CD8-positive, alpha-beta memory T cell (primary cell): ENCODE results near the gene ZNF334. TPM values are rescaled to one million over a fixed set of nuclear protein-coding genes. Genes with fewer than 3 reads are reported as not detected.
A peak's percentile ranks its signal among the peaks of the same experiment; 100 is the strongest.

Experiments used
- CTCF ChIA-PET: fragments of 350-600 bp; sonication (Branson Sonifier 250); formaldehyde crosslinking; loops from one replicate; lab custom pipeline; 2021; ENCODE audit warnings: antibody characterized with exemption; lab: Charles Lee
- POLR2A ChIA-PET: fragments of 350-600 bp; sonication (Branson Sonifier 250); formaldehyde crosslinking; loops from one replicate; lab custom pipeline; 2021; ENCODE audit warnings: antibody characterized with exemption; lab: Charles Lee
- DNase-seq, 5 donors: peaks; one replicate each; pipeline versions ENCODE4 v3.0.0 to v3.0.0-alpha.2; 2020 to 2022; ENCODE audit warnings: mixed read lengths in 1 of 5
- H3K27ac ChIP-seq: one replicate; pipeline ENCODE4 v1.7.0; 2013; ENCODE audit warnings: low read depth, mild to moderate bottlenecking, low read length, moderate library complexity
- H3K27me3 ChIP-seq: 2 replicates; pipeline ENCODE4 v1.7.0; 2013; ENCODE audit warnings: low read length, mild to moderate bottlenecking; ENCODE audit not compliant: insufficient read depth, poor library complexity, severe bottlenecking
- H3K36me3 ChIP-seq: 2 replicates; pipeline ENCODE4 v1.7.0; 2013; ENCODE audit warnings: mild to moderate bottlenecking, low read length, moderate library complexity; ENCODE audit not compliant: insufficient read depth
- H3K4me1 ChIP-seq: 2 replicates; pipeline ENCODE4 v1.7.0; 2013; ENCODE audit warnings: mild to moderate bottlenecking, low read length, moderate library complexity; ENCODE audit not compliant: insufficient read depth
- H3K4me3 ChIP-seq: 2 replicates; pipeline ENCODE4 v1.7.0; 2013; ENCODE audit warnings: mild to moderate bottlenecking, low read length
- H3K9me3 ChIP-seq: 2 replicates; pipeline ENCODE4 v1.7.0; 2013; ENCODE audit warnings: mild to moderate bottlenecking, low read length
- H3K27ac Mint-ChIP-seq, 8 donors: one replicate each; pipeline ENCODE4 v1.8.0; 2020 to 2021; ENCODE audit warnings: mixed read lengths in 8 of 8, mild to moderate bottlenecking in 6 of 8, inconsistent platforms in 3 of 8, moderate library complexity in 3 of 8
- H3K27me3 Mint-ChIP-seq, 2 donors: one replicate each; pipeline ENCODE4 v1.8.0; 2020 to 2021; ENCODE audit warnings: mixed read lengths in 2 of 2, mild to moderate bottlenecking in 1 of 2, moderate library complexity in 1 of 2
- H3K36me3 Mint-ChIP-seq, 3 donors: one replicate each; pipeline ENCODE4 v1.8.0; 2020 to 2021; ENCODE audit warnings: mixed read lengths in 3 of 3, inconsistent platforms in 1 of 3, mild to moderate bottlenecking in 1 of 3
- H3K4me1 Mint-ChIP-seq, 3 donors: one replicate each; pipeline ENCODE4 v1.8.0; 2020 to 2021; ENCODE audit warnings: mixed read lengths in 3 of 3, inconsistent platforms in 1 of 3, mild to moderate bottlenecking in 1 of 3
- H3K4me3 Mint-ChIP-seq, 7 donors: one replicate each; pipeline ENCODE4 v1.8.0; 2020 to 2021; ENCODE audit warnings: mixed read lengths in 7 of 7, mild to moderate bottlenecking in 6 of 7, moderate library complexity in 4 of 7, inconsistent platforms in 2 of 7
- H3K9me3 Mint-ChIP-seq, 5 donors: one replicate each; pipeline ENCODE4 v1.8.0; 2020 to 2022; ENCODE audit warnings: mixed read lengths in 5 of 5, mild to moderate bottlenecking in 3 of 5, moderate library complexity in 2 of 5, inconsistent platforms in 1 of 5
- polyA plus RNA-seq: library from polyadenylated mRNA; unstranded; fragments of 300-500 nt; fragmentation: Illumina TruSeq; gene quantifications from one replicate; pipeline ENCODE4 v1.2.3, GENCODE V29; 2021
- total RNA-seq, 2 experiments: library from RNA; stranded (reverse); gene quantifications; one replicate each; pipeline ENCODE4 v1.2.3, GENCODE V29; 2021

ZNF334 gene
- total and polyA plus RNA-seq, 3 experiments from 2014 or later = 1.3 to 1.4 TPM; not detected in 1

DNA sequence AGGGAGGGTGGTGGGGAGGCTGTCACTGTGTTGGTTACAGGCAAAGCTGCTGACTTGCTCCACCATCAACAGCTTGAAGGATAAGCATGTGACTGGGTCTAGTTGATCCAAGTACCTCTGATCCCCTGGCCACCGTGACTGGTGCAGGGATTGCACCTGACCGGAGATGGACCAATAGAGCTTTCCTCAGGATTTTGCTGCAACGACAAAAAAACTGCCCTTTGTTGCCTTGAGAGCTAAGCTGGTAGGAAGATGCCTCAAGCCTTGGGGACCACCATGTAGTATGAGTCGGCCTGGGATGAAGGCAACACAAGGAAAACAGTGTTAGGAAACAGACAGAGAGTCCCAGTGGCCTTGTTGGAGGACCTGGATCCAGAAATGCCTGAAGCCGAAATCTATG is 35.3 kb upstream of the ZNF334 start:
- Mint-ChIP-seq H3K4me1 (peaks cover 24 to 34% (median 30%) of the 10 kb centered on the region in 3 donors), H3K4me3 (no peak overlapping the region), H3K9me3 (no peaks in the 10 kb centered on the region), H3K27me3 (no peaks in the 10 kb centered on the region), H3K27ac (no peak overlapping the region), H3K36me3 (no peaks in the 10 kb centered on the region)
- H3K9me3 ChIP-seq = no peaks in the 10 kb centered on the region
- no peak overlapping the region for H3K27ac ChIP-seq
- no peak for DNase-seq
- H3K36me3 ChIP-seq = no peaks in the 10 kb centered on the region
- no peaks in the 10 kb centered on the region for H3K27me3 ChIP-seq
- CTCF ChIA-PET = no interaction called here
- H3K4me1 ChIP-seq = peaks cover 14% of the 10 kb centered on the region
- no peak overlapping the region for H3K4me3 ChIP-seq
- POLR2A ChIA-PET = no interaction called here

DNA sequence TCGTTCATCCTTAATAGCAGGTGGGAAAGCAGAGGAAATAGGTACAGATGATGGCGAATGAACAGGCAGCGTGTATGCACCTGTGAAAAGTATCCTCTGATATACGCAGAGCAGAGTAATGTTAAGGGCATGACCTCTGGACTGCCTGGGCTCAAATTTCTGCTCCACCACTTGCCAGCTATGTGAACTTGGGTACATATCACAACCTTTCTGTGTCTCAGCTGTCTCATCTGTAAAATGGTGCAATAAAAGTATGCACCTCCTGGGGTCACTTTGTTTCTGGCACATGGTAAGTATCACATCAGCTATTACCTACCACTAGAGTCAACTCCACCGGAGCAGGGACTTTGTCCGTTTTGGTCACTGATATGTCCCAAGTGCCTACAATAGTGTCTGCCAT is 34.6 kb upstream of the ZNF334 start:
- no peak overlapping the region for H3K4me3 Mint-ChIP-seq
- H3K27me3 ChIP-seq = no peaks in the 10 kb centered on the region
- peaks cover 0 to 1% of the 10 kb centered on the region in 2 donors for H3K27me3 Mint-ChIP-seq
- H3K9me3 Mint-ChIP-seq = no peaks in the 10 kb centered on the region
- POLR2A ChIA-PET = no interaction called here
- no peak overlapping the region for H3K27ac Mint-ChIP-seq
- no peak overlapping the region for H3K4me3 ChIP-seq
- H3K36me3 ChIP-seq = no peaks in the 10 kb centered on the region
- H3K4me1 Mint-ChIP-seq = peaks cover 19 to 28% (median 25%) of the 10 kb centered on the region in 3 donors
- no peaks in the 10 kb centered on the region for H3K9me3 ChIP-seq
- no peak overlapping the region for H3K27ac ChIP-seq
- DNase-seq = no peak
- no peaks in the 10 kb centered on the region for H3K36me3 Mint-ChIP-seq
- CTCF ChIA-PET = no interaction called here
- H3K4me1 ChIP-seq = peaks cover 9% of the 10 kb centered on the region

DNA sequence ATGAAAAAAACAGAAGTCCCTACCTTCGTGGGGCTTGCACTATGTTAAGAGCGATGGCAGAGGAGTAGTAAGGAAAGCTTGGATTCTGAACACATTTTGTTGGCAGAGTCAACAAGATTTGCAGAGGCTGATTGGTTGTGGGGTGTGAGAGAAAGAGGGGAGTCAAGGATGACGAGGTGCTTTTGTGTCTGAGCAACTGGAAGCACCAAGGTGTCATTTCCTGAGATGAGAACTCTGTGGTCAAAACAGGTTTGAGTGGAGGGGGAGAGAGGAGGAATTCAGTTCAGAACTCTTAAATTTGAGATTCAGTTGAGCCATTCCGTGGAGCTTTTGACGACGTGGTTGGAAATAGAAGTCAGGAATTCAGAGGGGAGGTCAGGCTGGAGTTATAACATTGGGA is 33.6 kb upstream of the ZNF334 start:
- POLR2A ChIA-PET = no interaction called here
- peaks cover 3% of the 10 kb centered on the region for H3K27me3 ChIP-seq

DNA sequence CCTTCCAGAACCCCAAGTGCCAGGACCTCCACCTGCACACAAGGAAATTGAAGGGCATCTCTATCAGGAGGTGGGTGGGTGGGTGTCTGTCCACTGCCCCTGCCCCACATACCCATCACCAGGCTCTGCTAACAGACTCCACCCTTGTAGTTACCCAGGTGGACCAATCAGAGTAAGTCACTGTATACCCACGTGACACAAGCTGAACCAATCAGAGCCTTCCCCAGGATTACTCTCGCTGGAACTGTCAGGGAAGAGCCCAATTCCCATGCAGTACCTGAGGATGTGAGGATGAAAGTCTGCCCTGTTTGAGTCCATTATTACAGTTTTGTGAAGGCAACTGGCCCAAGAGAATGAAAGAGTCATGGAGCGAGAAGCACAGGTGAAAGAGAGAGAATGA is 32.9 kb upstream of the ZNF334 start:
- no peak overlapping the region for H3K4me3 ChIP-seq
- H3K27ac ChIP-seq = no peak overlapping the region
- H3K9me3 Mint-ChIP-seq = no peaks in the 10 kb centered on the region
- H3K27me3 Mint-ChIP-seq = peaks cover 3 to 6% of the 10 kb centered on the region in 2 donors
- ChIA-PET CTCF (no interaction called here), POLR2A (no interaction called here)
- no peak overlapping the region for H3K4me3 Mint-ChIP-seq
- H3K4me1 ChIP-seq = no peaks in the 10 kb centered on the region
- peaks cover 7 to 11% (median 10%) of the 10 kb centered on the region in 3 donors for H3K4me1 Mint-ChIP-seq
- DNase-seq = no peak
- no peaks in the 10 kb centered on the region for H3K36me3 Mint-ChIP-seq
- H3K36me3 ChIP-seq = no peaks in the 10 kb centered on the region
- H3K9me3 ChIP-seq = no peaks in the 10 kb centered on the region
- H3K27me3 ChIP-seq = peaks cover 3% of the 10 kb centered on the region
- H3K27ac Mint-ChIP-seq = no peak overlapping the region

More for the DNA sequence above, 33.6 kb upstream of the ZNF334 start:
- Histone ChIP-seq H3K4me3 (no peak overlapping the region), H3K36me3 (no peaks in the 10 kb centered on the region), H3K9me3 (no peaks in the 10 kb centered on the region), H3K27ac (no peak overlapping the region), H3K4me1 (no peaks in the 10 kb centered on the region)
- no peak overlapping the region for H3K27ac Mint-ChIP-seq
- peaks cover 2 to 6% of the 10 kb centered on the region in 2 donors for H3K27me3 Mint-ChIP-seq
- H3K9me3 Mint-ChIP-seq = no peaks in the 10 kb centered on the region
- CTCF ChIA-PET = no interaction called here
- H3K4me3 Mint-ChIP-seq = no peak overlapping the region
- no peaks in the 10 kb centered on the region for H3K36me3 Mint-ChIP-seq
- DNase-seq = no peak
- peaks cover 8 to 18% (median 15%) of the 10 kb centered on the region in 3 donors for H3K4me1 Mint-ChIP-seq

GRCh38 chr20:46545827-46546138 is 32.4 kb upstream of the ZNF334 start:
- CTCF ChIA-PET = no interaction called here
- POLR2A ChIA-PET = no interaction called here

GRCh38 chr20:46545077-46545826 is 31.9 kb upstream of the ZNF334 start:
- peaks cover 7 to 11% (median 10%) of the 10 kb centered on the region in 3 donors for H3K4me1 Mint-ChIP-seq
- H3K36me3 ChIP-seq = no peaks in the 10 kb centered on the region
- DNase-seq = no peak
- peak overlapping the region in 6 of 7 donors; percentile 23 to 57 (median 42) for H3K4me3 Mint-ChIP-seq
- ChIA-PET POLR2A (no interaction called here), CTCF (interaction anchor here (1.4 kb wide), 1 partner anchor 18 kb away, joined by 3 read pairs; no protein-coding TSS in a partner anchor)
- peaks cover 3% of the 10 kb centered on the region for H3K27me3 ChIP-seq
- H3K36me3 Mint-ChIP-seq = no peaks in the 10 kb centered on the region
- H3K27ac Mint-ChIP-seq = no peak overlapping the region
- H3K4me1 ChIP-seq = no peaks in the 10 kb centered on the region
- H3K9me3 ChIP-seq = no peaks in the 10 kb centered on the region
- H3K9me3 Mint-ChIP-seq = no peaks in the 10 kb centered on the region
- H3K27me3 Mint-ChIP-seq = peaks cover 3 to 6% of the 10 kb centered on the region in 2 donors
- H3K4me3 ChIP-seq = no peak overlapping the region
- no peak overlapping the region for H3K27ac ChIP-seq

More at GRCh38 chr20:46545827-46546138, 32.4 kb upstream of the ZNF334 start:
- no peaks in the 10 kb centered on the region for H3K36me3 ChIP-seq
- H3K36me3 Mint-ChIP-seq = no peaks in the 10 kb centered on the region
- no peak for DNase-seq
- H3K27me3 ChIP-seq = peaks cover 3% of the 10 kb centered on the region
- no peak overlapping the region for H3K4me3 ChIP-seq
- H3K4me3 Mint-ChIP-seq = no peak overlapping the region
- no peaks in the 10 kb centered on the region for H3K9me3 Mint-ChIP-seq
- H3K27me3 Mint-ChIP-seq = peaks cover 3 to 6% of the 10 kb centered on the region in 2 donors
- peaks cover 7 to 11% (median 10%) of the 10 kb centered on the region in 3 donors for H3K4me1 Mint-ChIP-seq
- H3K27ac ChIP-seq = no peak overlapping the region
- H3K27ac Mint-ChIP-seq = no peak overlapping the region
- H3K9me3 ChIP-seq = no peaks in the 10 kb centered on the region
- no peaks in the 10 kb centered on the region for H3K4me1 ChIP-seq

DNA sequence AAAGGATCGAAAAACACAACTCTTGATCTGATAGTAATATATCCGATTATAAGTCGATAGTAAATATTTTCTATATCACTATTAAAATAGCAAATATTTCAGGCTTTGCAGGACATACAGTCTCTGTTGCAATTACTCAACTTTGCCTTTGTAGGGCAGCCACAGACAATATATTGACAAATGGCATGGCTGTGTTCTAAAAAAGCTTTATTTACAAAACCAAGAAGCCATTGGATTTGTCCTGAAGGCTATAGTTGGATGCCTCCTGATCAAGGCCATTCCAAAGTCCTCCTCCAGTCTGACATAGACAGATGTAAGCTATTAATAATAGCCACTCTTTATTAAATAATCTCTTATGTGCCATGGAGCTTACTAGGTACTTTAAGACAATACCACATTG is 31.2 kb upstream of the ZNF334 start:
- Histone ChIP-seq H3K27ac (no peak overlapping the region), H3K4me3 (no peak overlapping the region), H3K4me1 (no peaks in the 10 kb centered on the region), H3K9me3 (no peaks in the 10 kb centered on the region), H3K27me3 (peaks cover 3% of the 10 kb centered on the region), H3K36me3 (no peaks in the 10 kb centered on the region)
- Mint-ChIP-seq H3K4me3 (no peak overlapping the region), H3K36me3 (no peaks in the 10 kb centered on the region), H3K4me1 (peaks cover 7 to 11% (median 10%) of the 10 kb centered on the region in 3 donors), H3K27ac (no peak overlapping the region), H3K9me3 (no peaks in the 10 kb centered on the region), H3K27me3 (peaks cover 3 to 6% of the 10 kb centered on the region in 2 donors)
- ChIA-PET POLR2A (no interaction called here), CTCF (interaction anchor here (1.0 to 1.4 kb wide), 3 partner anchors 10 to 18 kb away, joined by 3 read pairs; no protein-coding TSS in a partner anchor)
- DNase-seq = no peak

DNA sequence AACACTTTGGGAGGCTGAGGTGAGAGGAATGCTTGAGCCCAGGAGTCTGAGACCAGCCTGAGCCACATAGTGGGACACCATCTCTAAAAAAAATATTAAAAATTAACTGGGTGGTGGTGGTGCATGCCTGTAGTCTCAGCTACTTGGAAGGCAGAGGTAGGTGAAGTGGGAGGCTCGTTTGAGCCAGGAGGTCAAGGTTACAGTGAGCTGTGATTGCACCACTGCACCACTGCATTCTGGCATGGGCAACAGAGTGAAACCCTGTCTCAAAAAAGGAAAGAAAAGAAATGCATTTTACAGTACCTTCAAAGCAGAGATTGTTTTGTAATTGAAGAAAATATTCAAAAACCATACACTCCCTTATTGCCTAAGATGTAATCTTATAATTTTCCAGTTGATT is 30.6 kb upstream of the ZNF334 start:
- Mint-ChIP-seq H3K27me3 (peaks cover 6 to 8% of the 10 kb centered on the region in 2 donors), H3K4me3 (no peak overlapping the region), H3K4me1 (peaks cover 7 to 11% (median 10%) of the 10 kb centered on the region in 3 donors), H3K9me3 (no peaks in the 10 kb centered on the region), H3K36me3 (no peaks in the 10 kb centered on the region), H3K27ac (no peak overlapping the region)
- Histone ChIP-seq H3K4me1 (no peaks in the 10 kb centered on the region), H3K9me3 (no peaks in the 10 kb centered on the region), H3K27ac (no peak overlapping the region), H3K27me3 (peaks cover 3% of the 10 kb centered on the region), H3K36me3 (no peaks in the 10 kb centered on the region), H3K4me3 (no peak overlapping the region)
- CTCF ChIA-PET = interaction anchor here (1.0 to 1.4 kb wide), 3 partner anchors 9 to 19 kb away, joined by 3 read pairs; no protein-coding TSS in a partner anchor
- POLR2A ChIA-PET = no interaction called here
- DNase-seq = no peak
